Type B pancreatic cell (in vitro differentiated cells): Measurements from ENCODE around the gene ABHD3. TPM values are rescaled to one million over a fixed set of nuclear protein-coding genes. Genes with fewer than 3 reads are reported as not detected.
"Not testable (repeated sequence)": the region's sequence is repeated elsewhere in the genome, so short reads cannot be mapped to it uniquely, and the experiment has no call there.

Source experiments
- DNase-seq: peaks from one replicate; pipeline ENCODE4 v3.0.0; 2021; ENCODE audit warnings: mixed read lengths; ENCODE audit not compliant: unreplicated experiment; ENCODE audit errors: extremely low spot score
- H3K27ac Mint-ChIP-seq: 2 replicates; pipeline ENCODE4 v1.8.0; 2021; ENCODE audit warnings: mild to moderate bottlenecking, mixed read lengths
- H3K27me3 Mint-ChIP-seq: 2 replicates; pipeline ENCODE4 v1.8.0; 2021; ENCODE audit warnings: mixed read lengths
- H3K36me3 Mint-ChIP-seq: 2 replicates; pipeline ENCODE4 v1.8.0; 2021; ENCODE audit warnings: mixed read lengths
- H3K4me1 Mint-ChIP-seq: one replicate; pipeline ENCODE4 v1.8.0; 2021; ENCODE audit warnings: mixed read lengths; ENCODE audit not compliant: unreplicated experiment
- H3K4me3 Mint-ChIP-seq: 2 replicates; pipeline ENCODE4 v1.8.0; 2021; ENCODE audit warnings: mild to moderate bottlenecking, mixed read lengths
- H3K9me3 Mint-ChIP-seq: 2 replicates; pipeline ENCODE4 v1.8.0; 2021; ENCODE audit warnings: mixed read lengths
- total RNA-seq: library from RNA; stranded (reverse); gene quantifications from 2 replicates; pipeline ENCODE4 v1.2.1, GENCODE V29; 2021; ENCODE audit warnings: low replicate concordance
- TF ChIP-seq, protein P1 (sequence below): fragments of 200-600 bp; sonication (generic); conservative IDR thresholded peaks from 2 replicates; pipeline ENCODE4 v1.5.0; 2021; ENCODE audit warnings: antibody characterized with exemption, mild to moderate bottlenecking

ABHD3 gene
- total RNA-seq, 1 donor from 2014 or later, result 23.2 TPM

DNA sequence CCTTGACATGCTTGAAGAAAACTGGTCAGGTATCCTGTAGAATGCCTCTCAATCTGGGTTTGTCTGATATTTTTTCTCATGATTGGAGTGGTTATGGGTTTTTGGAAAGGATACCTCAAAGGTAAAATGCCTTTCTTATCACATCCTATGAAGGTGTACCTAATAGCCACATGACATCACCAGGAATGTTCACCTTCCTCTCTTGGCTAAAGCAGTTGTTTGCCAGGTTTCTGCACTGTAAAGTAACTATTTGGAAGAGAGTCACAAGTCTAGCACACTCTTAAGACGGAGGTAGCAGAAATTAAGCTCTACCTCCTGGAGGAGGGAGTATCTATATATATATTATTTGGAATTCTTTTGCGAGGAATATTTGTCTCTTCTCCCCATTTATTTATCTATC, 18.1 kb upstream of the ABHD3 start:
- peaks cover 3% of the 10 kb centered on the region for H3K36me3 Mint-ChIP-seq
- no peak overlapping the region for H3K27ac Mint-ChIP-seq
- no peak overlapping the region for H3K4me3 Mint-ChIP-seq
- DNase-seq, result no peak
- TF ChIP-seq, protein P1, sequence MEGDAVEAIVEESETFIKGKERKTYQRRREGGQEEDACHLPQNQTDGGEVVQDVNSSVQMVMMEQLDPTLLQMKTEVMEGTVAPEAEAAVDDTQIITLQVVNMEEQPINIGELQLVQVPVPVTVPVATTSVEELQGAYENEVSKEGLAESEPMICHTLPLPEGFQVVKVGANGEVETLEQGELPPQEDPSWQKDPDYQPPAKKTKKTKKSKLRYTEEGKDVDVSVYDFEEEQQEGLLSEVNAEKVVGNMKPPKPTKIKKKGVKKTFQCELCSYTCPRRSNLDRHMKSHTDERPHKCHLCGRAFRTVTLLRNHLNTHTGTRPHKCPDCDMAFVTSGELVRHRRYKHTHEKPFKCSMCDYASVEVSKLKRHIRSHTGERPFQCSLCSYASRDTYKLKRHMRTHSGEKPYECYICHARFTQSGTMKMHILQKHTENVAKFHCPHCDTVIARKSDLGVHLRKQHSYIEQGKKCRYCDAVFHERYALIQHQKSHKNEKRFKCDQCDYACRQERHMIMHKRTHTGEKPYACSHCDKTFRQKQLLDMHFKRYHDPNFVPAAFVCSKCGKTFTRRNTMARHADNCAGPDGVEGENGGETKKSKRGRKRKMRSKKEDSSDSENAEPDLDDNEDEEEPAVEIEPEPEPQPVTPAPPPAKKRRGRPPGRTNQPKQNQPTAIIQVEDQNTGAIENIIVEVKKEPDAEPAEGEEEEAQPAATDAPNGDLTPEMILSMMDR, result no peak
- H3K4me1 Mint-ChIP-seq, result peaks cover 5% of the 10 kb centered on the region
- H3K27me3 Mint-ChIP-seq, result no peaks in the 10 kb centered on the region
- peaks cover 5% of the 10 kb centered on the region for H3K9me3 Mint-ChIP-seq

DNA sequence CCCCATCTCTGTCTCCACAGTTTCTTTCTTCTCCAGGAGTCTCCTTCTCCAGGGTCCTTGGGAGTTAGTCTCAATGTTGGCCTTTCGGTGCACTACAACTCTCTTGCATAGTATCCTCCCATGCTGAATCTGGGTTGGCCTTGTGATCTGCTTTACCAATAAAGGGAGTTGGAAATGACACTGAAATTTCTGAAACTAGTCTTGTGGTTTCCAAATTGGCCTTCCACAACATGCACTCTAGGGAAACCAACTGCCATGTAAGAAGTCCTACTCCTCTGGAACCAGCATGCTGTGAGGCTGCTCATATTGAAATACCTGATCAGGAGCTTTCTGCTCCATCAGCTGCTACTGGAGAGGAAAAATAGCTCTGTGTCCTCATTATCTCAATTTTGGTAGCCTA, 9.9 kb upstream of the ABHD3 start:
- Mint-ChIP-seq H3K27ac (no peak overlapping the region), H3K4me3 (no peak overlapping the region), H3K27me3 (no peaks in the 10 kb centered on the region), H3K4me1 (no peaks in the 10 kb centered on the region), H3K9me3 (peaks cover 13% of the 10 kb centered on the region), H3K36me3 (no peaks in the 10 kb centered on the region)
- TF ChIP-seq, protein P1, result no peak
- no peak for DNase-seq

DNA sequence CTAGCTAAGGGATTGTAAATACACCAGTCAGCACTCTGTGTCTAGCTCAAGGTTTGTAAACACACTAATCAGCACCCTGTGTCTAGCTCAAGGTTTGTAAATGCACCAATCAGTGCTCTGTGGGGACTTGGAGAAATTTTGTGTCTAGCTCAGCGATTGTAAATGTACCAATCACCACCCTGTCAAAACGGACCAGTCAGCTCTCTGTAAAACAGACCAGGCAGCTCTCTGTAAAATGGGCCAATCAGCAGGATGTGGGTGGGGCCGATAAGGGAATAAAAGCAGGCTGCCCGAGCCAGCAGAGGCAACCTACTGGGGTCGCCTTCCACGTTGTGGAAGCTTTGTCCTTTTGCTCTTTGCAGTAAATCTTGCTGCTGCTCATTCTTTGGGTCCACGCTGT, 2.6 kb upstream of the ABHD3 start:
- H3K4me1 Mint-ChIP-seq, result peaks cover 16% of the 10 kb centered on the region
- H3K9me3 Mint-ChIP-seq, H3K27ac Mint-ChIP-seq, H3K4me3 Mint-ChIP-seq, H3K27me3 Mint-ChIP-seq, DNase-seq, H3K36me3 Mint-ChIP-seq: not testable (repeated sequence)

DNA sequence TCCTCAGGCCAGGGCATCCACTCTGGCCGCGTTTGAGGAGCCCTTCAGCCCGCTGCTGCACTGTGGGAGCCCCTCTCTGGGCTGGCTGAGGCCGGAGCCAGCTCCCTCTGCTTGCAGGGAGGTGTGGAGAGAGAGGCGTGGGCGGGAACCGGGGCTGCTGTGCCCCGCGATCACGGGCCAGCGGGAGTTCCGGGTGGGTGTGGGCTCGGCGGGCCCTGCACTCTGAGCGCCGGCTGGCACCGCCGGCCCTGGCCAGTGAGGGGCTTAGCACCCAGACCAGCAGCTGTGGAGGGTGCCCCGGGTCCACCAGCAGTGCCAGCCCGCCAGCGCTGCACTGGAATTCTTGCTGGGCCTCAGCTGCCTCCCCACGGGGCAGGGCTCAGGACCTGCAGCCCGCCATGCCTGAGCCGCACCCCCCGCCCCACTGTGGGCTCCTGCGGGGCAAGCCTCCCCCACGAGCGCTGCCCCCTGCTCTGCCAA, 1.9 kb upstream of the ABHD3 start:
- Mint-ChIP-seq H3K9me3 (peaks cover 4% of the 10 kb centered on the region), H3K4me3 (no peak overlapping the region), H3K27me3 (no peaks in the 10 kb centered on the region), H3K27ac (no peak overlapping the region), H3K36me3 (peaks cover 5% of the 10 kb centered on the region), H3K4me1 (peaks cover 16% of the 10 kb centered on the region)
- TF ChIP-seq, protein P1, result no peak
- no peak for DNase-seq

DNA sequence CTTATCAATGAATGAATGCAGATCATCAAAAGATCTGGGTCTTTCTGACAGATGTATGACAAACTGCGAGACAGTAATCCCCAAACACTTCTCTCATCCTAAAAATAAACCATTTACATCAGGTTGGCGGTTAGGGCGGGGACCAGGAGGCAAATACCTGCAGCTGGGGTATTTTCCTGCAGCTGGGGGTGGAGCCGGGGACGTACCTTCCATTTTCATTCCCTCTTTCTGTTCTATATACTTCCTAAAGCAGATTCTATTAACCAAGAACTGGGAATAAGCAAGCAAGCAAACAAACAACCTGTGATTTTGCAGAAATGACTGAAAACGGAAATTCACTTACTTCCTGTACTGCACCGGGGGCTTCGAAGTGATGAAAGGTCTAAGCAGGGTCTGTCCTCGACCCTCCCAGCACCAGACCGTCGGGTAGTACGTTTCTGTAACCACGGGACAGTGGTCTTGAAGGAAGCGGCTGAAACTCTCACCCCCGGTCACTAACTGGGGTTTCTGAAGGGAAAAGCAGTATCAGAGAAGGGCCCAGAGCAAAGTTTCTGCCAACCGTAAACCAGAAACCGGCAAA, 1.2 kb downstream of the ABHD3 start:
- Mint-ChIP-seq H3K4me3 (peak overlapping the region; percentile 94), H3K9me3 (peaks cover 4% of the 10 kb centered on the region), H3K4me1 (peaks cover 16% of the 10 kb centered on the region), H3K27ac (peak overlapping the region; percentile 92), H3K36me3 (peaks cover 9% of the 10 kb centered on the region), H3K27me3 (no peaks in the 10 kb centered on the region)
- DNase-seq, result no peak
- TF ChIP-seq, protein P1, result no peak

DNA sequence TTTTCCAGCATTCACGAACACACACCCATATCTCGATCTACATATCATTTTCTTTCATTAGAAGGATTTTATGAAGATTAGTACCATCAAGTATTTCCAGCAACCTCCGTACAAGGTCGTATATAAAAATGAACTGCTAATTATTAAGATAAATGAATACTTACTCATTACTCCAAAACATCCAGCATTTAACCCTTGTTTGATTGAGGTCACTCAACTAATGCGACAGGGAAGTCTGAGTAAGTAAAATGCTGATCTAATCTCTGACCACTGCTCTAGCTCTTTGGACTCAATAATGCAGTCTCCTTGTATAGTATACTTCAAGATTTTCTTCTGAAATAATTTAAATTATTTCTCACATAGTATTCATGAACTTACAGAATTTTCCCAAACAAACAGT, 2.0 kb downstream of the ABHD3 start:
- peak overlapping the region; percentile 94 for H3K4me3 Mint-ChIP-seq
- H3K9me3 Mint-ChIP-seq, result peaks cover 4% of the 10 kb centered on the region
- no peaks in the 10 kb centered on the region for H3K27me3 Mint-ChIP-seq
- TF ChIP-seq, protein P1, result no peak
- H3K4me1 Mint-ChIP-seq, result peaks cover 16% of the 10 kb centered on the region
- no peak for DNase-seq
- peak overlapping the region; percentile 7 for H3K27ac Mint-ChIP-seq
- H3K36me3 Mint-ChIP-seq, result peaks cover 13% of the 10 kb centered on the region
